H9 (cell line): ENCODE measurements around the gene SLC16A1. TPM values are rescaled to one million over a fixed set of nuclear protein-coding genes. Genes with fewer than 3 reads are reported as not detected.

ENCODE experiments used
- DNase-seq: peaks from one replicate; pipeline ENCODE4 v3.0.0-alpha.2; 2017
- H2AFZ ChIP-seq: one replicate; pipeline ENCODE4 v1.6.1; 2013; ENCODE audit warnings: mild to moderate bottlenecking, low read length, control low read depth, moderate library complexity
- H2AK5ac ChIP-seq: 2 replicates; pipeline ENCODE4 v1.6.1; 2013; ENCODE audit warnings: low read length, control low read depth, mixed read lengths; ENCODE audit not compliant: insufficient read length
- H2BK120ac ChIP-seq: one replicate; pipeline ENCODE4 v1.6.1; 2013; ENCODE audit warnings: low read depth, mild to moderate bottlenecking, low read length, control low read depth, inconsistent platforms; ENCODE audit not compliant: poor library complexity, severe bottlenecking
- H2BK12ac ChIP-seq: 2 replicates; pipeline ENCODE4 v1.6.1; 2013; ENCODE audit warnings: low read length, control low read depth, mixed read lengths, low read depth; ENCODE audit not compliant: insufficient read length
- H2BK15ac ChIP-seq: 2 replicates; pipeline ENCODE4 v1.6.1; 2013; ENCODE audit warnings: low read depth, low read length, control low read depth
- H2BK20ac ChIP-seq: one replicate; pipeline ENCODE4 v1.6.1; 2013; ENCODE audit warnings: low read depth, mild to moderate bottlenecking, low read length, control low read depth, inconsistent platforms; ENCODE audit not compliant: poor library complexity, severe bottlenecking
- H2BK5ac ChIP-seq: 2 replicates; pipeline ENCODE4 v1.6.1; 2013; ENCODE audit warnings: low read length, control low read depth, mixed read lengths; ENCODE audit not compliant: insufficient read length
- H3K14ac ChIP-seq: 2 replicates; pipeline ENCODE4 v1.6.1; 2013; ENCODE audit warnings: low read length, control low read depth; ENCODE audit not compliant: insufficient read depth
- H3K18ac ChIP-seq: 2 replicates; pipeline ENCODE4 v1.6.1; 2013; ENCODE audit warnings: low read depth, mild to moderate bottlenecking, mixed read lengths, low read length, control low read depth; ENCODE audit not compliant: insufficient read length
- H3K23ac ChIP-seq: 2 replicates; pipeline ENCODE4 v1.6.1; 2013; ENCODE audit warnings: low read length, control low read depth, mixed read lengths, low read depth; ENCODE audit not compliant: insufficient read length
- H3K23me2 ChIP-seq: 2 replicates; pipeline ENCODE4 v1.6.1; 2013; ENCODE audit warnings: low read depth, mild to moderate bottlenecking, mixed read lengths, low read length, control low read depth; ENCODE audit not compliant: insufficient read length, poor library complexity, severe bottlenecking
- H3K27ac ChIP-seq: 2 replicates; pipeline ENCODE4 v1.5.1; 2013; ENCODE audit warnings: low read length, control low read depth, mixed read lengths, low read depth; ENCODE audit not compliant: insufficient read length
- H3K27me3 ChIP-seq: 2 replicates; pipeline ENCODE4 v1.6.1; 2013; ENCODE audit warnings: low read length, control low read depth, inconsistent platforms; ENCODE audit not compliant: insufficient read depth
- H3K4ac ChIP-seq: 2 replicates; pipeline ENCODE4 v1.6.1; 2013; ENCODE audit warnings: low read depth, mild to moderate bottlenecking, control low read depth, inconsistent platforms, low read length, moderate library complexity
- H3K4me1 ChIP-seq: 2 replicates; pipeline ENCODE4 v1.6.1; 2013; ENCODE audit warnings: low read length, control low read depth, inconsistent platforms; ENCODE audit not compliant: insufficient read depth
- H3K4me2 ChIP-seq: 2 replicates; pipeline ENCODE4 v1.6.1; 2013; ENCODE audit warnings: low read length, control low read depth, mixed read lengths; ENCODE audit not compliant: insufficient read length, insufficient read depth
- H3K56ac ChIP-seq: 2 replicates; pipeline ENCODE4 v1.6.1; 2013; ENCODE audit warnings: low read depth, mild to moderate bottlenecking, mixed read lengths, low read length, control low read depth; ENCODE audit not compliant: insufficient read length
- H3K79me1 ChIP-seq: 2 replicates; pipeline ENCODE4 v1.6.1; 2013; ENCODE audit warnings: low read depth, mild to moderate bottlenecking, moderate library complexity, low read length, control low read depth, inconsistent platforms; ENCODE audit not compliant: insufficient read depth, poor library complexity, severe bottlenecking
- H3K79me2 ChIP-seq: 2 replicates; pipeline ENCODE4 v1.6.1; 2013; ENCODE audit warnings: low read length, control low read depth, inconsistent platforms; ENCODE audit not compliant: insufficient read depth
- H3K9ac ChIP-seq: 2 replicates; pipeline ENCODE4 v1.6.1; 2013; ENCODE audit warnings: low read length, control low read depth, mixed read lengths; ENCODE audit not compliant: insufficient read length; ENCODE audit errors: extremely low read depth
- H3K9me3 ChIP-seq: one replicate; pipeline ENCODE4 v1.6.1; 2013; ENCODE audit warnings: low read depth, low read length, inconsistent platforms; ENCODE audit not compliant: control insufficient read depth
- H3T11ph ChIP-seq: one replicate; pipeline ENCODE4 v1.6.1; 2013; ENCODE audit warnings: mild to moderate bottlenecking, low read length, control low read depth, inconsistent platforms
- H4K20me1 ChIP-seq: one replicate; pipeline ENCODE4 v1.6.1; 2013; ENCODE audit not compliant: control insufficient read depth, insufficient read length, insufficient read depth
- H4K5ac ChIP-seq: 2 replicates; pipeline ENCODE4 v1.6.1; 2013; ENCODE audit warnings: low read depth, mild to moderate bottlenecking, mixed read lengths, low read length, control low read depth; ENCODE audit not compliant: insufficient read length
- H4K8ac ChIP-seq: replicated peaks from 2 replicates; pipeline ENCODE4 v1.6.1; 2013; ENCODE audit warnings: low read length, control low read depth, mixed read lengths, low read depth; ENCODE audit not compliant: insufficient read length
- H4K91ac ChIP-seq: 2 replicates; pipeline ENCODE4 v1.6.1; 2013; ENCODE audit warnings: low read depth, mild to moderate bottlenecking, moderate library complexity, mixed read lengths, low read length, control low read depth; ENCODE audit not compliant: insufficient read length
- H3K27ac Mint-ChIP-seq, 3 experiments: 2 replicates in 2 of 3; 3 replicates in 1 of 3; pipeline ENCODE4 v1.8.0; 2020 to 2021; ENCODE audit warnings: mixed read lengths in 3 of 3, mild to moderate bottlenecking in 1 of 3, moderate library complexity in 1 of 3
- H3K27me3 Mint-ChIP-seq: 2 replicates; pipeline ENCODE4 v1.8.0; 2021; ENCODE audit warnings: low read depth, mild to moderate bottlenecking, moderate library complexity, mixed read lengths
- H3K36me3 Mint-ChIP-seq, 3 experiments: 2 replicates in 2 of 3; 3 replicates in 1 of 3; pipeline ENCODE4 v1.8.0; 2020 to 2021; ENCODE audit warnings: low read depth in 3 of 3, mixed read lengths in 3 of 3; ENCODE audit not compliant: insufficient read depth in 1 of 3
- H3K4me1 Mint-ChIP-seq, 2 experiments: 2 replicates each; pipeline ENCODE4 v1.8.0; 2020; ENCODE audit warnings: mixed read lengths in 2 of 2
- H3K4me3 Mint-ChIP-seq, 2 experiments: 2 replicates in 1 of 2; 3 replicates in 1 of 2; pipeline ENCODE4 v1.8.0; 2020 to 2021; ENCODE audit warnings: mild to moderate bottlenecking in 2 of 2, mixed read lengths in 2 of 2, moderate library complexity in 1 of 2
- H3K9me3 Mint-ChIP-seq, 2 experiments: 2 replicates in 1 of 2; 3 replicates in 1 of 2; pipeline ENCODE4 v1.8.0; 2020; ENCODE audit warnings: mild to moderate bottlenecking in 2 of 2, mixed read lengths in 2 of 2, moderate library complexity in 1 of 2
- CTCF ChIP-seq: fragments of 200-600 bp; sonication (generic); conservative IDR thresholded peaks from 3 replicates; pipeline ENCODE4 v1.8.0; 2021; ENCODE audit warnings: antibody characterized with exemption, mild to moderate bottlenecking
- WGBS: extraction: QIAGEN DNeasy Blood & Tissue Kit; methylation state at CpG from one replicate; pipeline ENCODE4 v1.1.7; 2013; ENCODE audit warnings: missing lambda C conversion rate, low lambda C conversion rate, mixed read lengths; ENCODE audit not compliant: insufficient read length; ENCODE audit errors: extremely low coverage; 5-methylcytosine and 5-hydroxymethylcytosine counted together
- total RNA-seq: library from RNA; stranded (reverse); gene quantifications from 2 replicates; pipeline ENCODE4 v1.2.1, GENCODE V29; 2021

The SLC16A1 gene
- total RNA-seq, 1 experiment from 2014 or later = 381 TPM

DNA sequence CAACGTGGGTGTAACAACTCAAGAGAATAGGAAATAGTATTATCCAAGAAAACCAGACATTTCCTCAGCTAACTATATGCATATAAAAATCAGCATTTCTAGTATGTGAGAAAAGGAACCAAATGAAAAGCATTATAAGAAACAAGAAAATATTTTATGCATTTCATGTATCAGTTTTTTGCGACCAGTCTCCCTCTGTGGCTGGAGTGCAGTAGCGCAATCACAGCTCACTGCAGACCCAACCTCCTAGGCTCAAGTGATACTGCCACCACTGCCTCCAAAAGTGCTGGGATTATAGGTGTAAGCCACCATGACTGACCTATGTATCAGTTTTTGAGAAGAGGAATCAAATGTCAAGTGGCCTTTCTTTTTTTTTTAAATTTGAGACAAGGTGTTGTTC is 31.0 kb downstream of the SLC16A1 start:
- Histone ChIP-seq H3K23me2 (no peaks in the 10 kb centered on the region), H2BK15ac (no peak overlapping the region; the same call in 1 of the 2 replicates), H3K27ac (no peak overlapping the region), H3K79me2 (peaks cover 15% of the 10 kb centered on the region; the same call in 1 of the 2 replicates), H2AFZ (no peak overlapping the region), H2BK5ac (no peak overlapping the region), H3K56ac (no peak overlapping the region), H3K23ac (no peak overlapping the region), H2BK20ac (no peak overlapping the region), H3K9ac (no peak overlapping the region), H3K79me1 (peaks cover 7% of the 10 kb centered on the region), H3K27me3 (no peaks in the 10 kb centered on the region), H4K8ac (no peak overlapping the region), H3K4me1 (no peaks in the 10 kb centered on the region; the same call in 1 of the 2 replicates), H4K91ac (no peak overlapping the region), H2BK120ac (no peak overlapping the region), H3K14ac (no peak overlapping the region), H3K9me3 (no peaks in the 10 kb centered on the region), H3K18ac (no peak overlapping the region), H3T11ph (no peak overlapping the region), H2AK5ac (no peak overlapping the region), H3K4ac (no peak overlapping the region), H2BK12ac (no peak overlapping the region), H4K20me1 (no peaks in the 10 kb centered on the region), H3K4me2 (no peak overlapping the region), H4K5ac (no peak overlapping the region)
- peaks cover 66 to 96% (median 94%) of the 10 kb centered on the region in 3 experiments for H3K36me3 Mint-ChIP-seq
- H3K4me1 Mint-ChIP-seq = peaks cover 10 to 11% of the 10 kb centered on the region in 2 experiments; a peak in 3 of 4 replicates
- H3K9me3 Mint-ChIP-seq = no peaks in the 10 kb centered on the region
- TF ChIP-seq CTCF = peak; percentile 46; the same call in 2 of the 3 replicates
- no peak for DNase-seq
- H3K4me3 Mint-ChIP-seq = no peak overlapping the region
- no CpG with 5 or more reads among the region's 3 CpGs for WGBS
- H3K27ac Mint-ChIP-seq = peak overlapping the region in 1 of 3 experiments; percentile 61; a peak in 1 of 7 replicates
- no peaks in the 10 kb centered on the region; the same call in 1 of the 2 replicates for H3K27me3 Mint-ChIP-seq
